Liver (tissue), 9 donors: ENCODE data around the gene PPP2R5C. TPM values are rescaled to one million over a fixed set of nuclear protein-coding genes. Genes with fewer than 3 reads are reported as not detected.

ENCODE experiments used
- DNase-seq: peaks from one replicate; pipeline ENCODE4 v3.0.0-alpha.2; 2017; ENCODE audit warnings: low spot score
- H3K27ac ChIP-seq, 2 donors: one replicate each; pipeline ENCODE4 v1.7.0; 2013; ENCODE audit warnings: inconsistent platforms in 2 of 2, low read length in 2 of 2, control low read depth in 1 of 2, low read depth in 1 of 2, mild to moderate bottlenecking in 1 of 2
- H3K27me3 ChIP-seq, 4 donors: one replicate each; pipeline versions ENCODE4 v1.6.1 to v1.7.0; 2013; ENCODE audit warnings: low read length in 3 of 4, inconsistent platforms in 1 of 4, mild to moderate bottlenecking in 1 of 4, moderate library complexity in 1 of 4; ENCODE audit not compliant: control insufficient read depth in 4 of 4, insufficient read depth in 4 of 4
- H3K36me3 ChIP-seq, 4 donors: one replicate each; pipeline versions ENCODE4 v1.6.1 to v1.7.0; 2013; ENCODE audit warnings: low read length in 3 of 4, mild to moderate bottlenecking in 3 of 4, low read depth in 1 of 4, moderate library complexity in 1 of 4; ENCODE audit not compliant: control insufficient read depth in 4 of 4, insufficient read depth in 3 of 4
- H3K4me1 ChIP-seq, 4 donors: one replicate each; pipeline versions ENCODE4 v1.6.1 to v1.7.0; 2013; ENCODE audit warnings: low read length in 3 of 4, mild to moderate bottlenecking in 3 of 4, moderate library complexity in 1 of 4; ENCODE audit not compliant: control insufficient read depth in 4 of 4, insufficient read depth in 4 of 4
- H3K4me3 ChIP-seq, 3 donors: one replicate each; pipeline versions ENCODE4 v1.6.1 to v1.7.0; 2013; ENCODE audit warnings: low read length in 3 of 3, control low read depth in 1 of 3, low read depth in 1 of 3, mild to moderate bottlenecking in 1 of 3
- H3K9ac ChIP-seq, 2 donors: one replicate each; pipeline ENCODE4 v1.7.0; 2013; ENCODE audit warnings: low read length in 2 of 2, mild to moderate bottlenecking in 2 of 2, moderate library complexity in 2 of 2, control low read depth in 1 of 2, low read depth in 1 of 2
- H3K9me3 ChIP-seq, 4 donors: one replicate each; pipeline versions ENCODE4 v1.6.1 to v1.7.0; 2013; ENCODE audit warnings: low read length in 3 of 4; ENCODE audit not compliant: control insufficient read depth in 4 of 4
- ATF3 ChIP-seq: IDR thresholded peaks from 2 replicates; pipeline ENCODE4 v1.6.1; 2016; ENCODE audit warnings: antibody characterized with exemption
- EGR1 ChIP-seq, 2 donors: IDR thresholded peaks; 2 replicates each; pipeline ENCODE4 v1.6.1; 2016 to 2018; ENCODE audit warnings: antibody characterized with exemption in 2 of 2, low read depth in 2 of 2
- FOXA1 ChIP-seq: IDR thresholded peaks from 2 replicates; pipeline ENCODE4 v1.6.1; 2016; ENCODE audit warnings: antibody characterized with exemption
- FOXA2 ChIP-seq: IDR thresholded peaks from 2 replicates; pipeline ENCODE4 v1.6.1; 2016; ENCODE audit warnings: antibody characterized with exemption
- GABPA ChIP-seq, 2 donors: IDR thresholded peaks in 1 of 2; conservative IDR thresholded peaks in 1 of 2; 2 replicates each; pipeline ENCODE4 v1.6.1; 2016; ENCODE audit warnings: antibody characterized with exemption in 2 of 2, mild to moderate bottlenecking in 1 of 2, moderate library complexity in 1 of 2
- HNF4A ChIP-seq, 2 donors: conservative IDR thresholded peaks; 2 replicates each; pipeline ENCODE4 v1.6.1; 2016; ENCODE audit warnings: antibody characterized with exemption in 2 of 2, mild to moderate bottlenecking in 2 of 2
- HNF4G ChIP-seq: IDR thresholded peaks from 2 replicates; pipeline ENCODE4 v1.6.1; 2016; ENCODE audit warnings: antibody characterized with exemption
- JUND ChIP-seq, 2 donors: IDR thresholded peaks; 2 replicates each; pipeline ENCODE4 v1.6.1; 2016; ENCODE audit warnings: antibody characterized with exemption in 2 of 2
- MAX ChIP-seq: IDR thresholded peaks from 2 replicates; pipeline ENCODE4 v1.6.1; 2016; ENCODE audit warnings: antibody characterized with exemption
- NR2F2 ChIP-seq: IDR thresholded peaks from 2 replicates; pipeline ENCODE4 v1.6.1; 2016; ENCODE audit warnings: antibody characterized with exemption
- REST ChIP-seq: IDR thresholded peaks from 2 replicates; pipeline ENCODE4 v1.6.1; 2016; ENCODE audit warnings: antibody characterized with exemption, mild to moderate bottlenecking
- TAF1 ChIP-seq: conservative IDR thresholded peaks from 2 replicates; pipeline ENCODE4 v1.6.1; 2016; ENCODE audit warnings: antibody characterized with exemption, mild to moderate bottlenecking
- ZBTB33 ChIP-seq: IDR thresholded peaks from 2 replicates; pipeline ENCODE4 v1.6.1; 2016; ENCODE audit warnings: antibody characterized with exemption
- WGBS: extraction: QIAGEN DNeasy Blood & Tissue Kit; methylation state at CpG from one replicate; pipeline ENCODE4 v1.1.7; 2013; 5-methylcytosine and 5-hydroxymethylcytosine counted together
- polyA plus RNA-seq, 2 donors: library from polyadenylated mRNA; stranded (reverse) in 1 of 2; unstranded in 1 of 2; fragments of 200-250 nt in 1 of 2; fragments of >200 nt in 1 of 2; fragmentation: Nextera tagmentation in 1 of 2; extraction: Ambion mirVana in 1 of 2; gene quantifications; one replicate each; pipeline versions ENCODE4 v1.2.1 to v1.2.3, GENCODE V29; 2013 to 2015
- total RNA-seq, 2 donors: library from RNA; depleted of rRNA; stranded (reverse); fragments of >200 nt; gene quantifications; one replicate each; pipeline ENCODE4 v1.2.3, GENCODE V29; 2014
- donor health status: healthy.
- donor health status: healthy.
- donor health status: healthy.
- donor health status: healthy.
- donor health status: healthy.

Gene PPP2R5C
- total and polyA plus RNA-seq, 4 donors, result 33.5 to 52.3 (median 43.9) TPM

GRCh38 chr14:101783260-101784016, 21.9 kb downstream of the PPP2R5C start:
- Histone ChIP-seq H3K27ac (no peak overlapping the region), H3K9me3 (no peaks in the 10 kb centered on the region), H3K36me3 (no peaks in the 10 kb centered on the region), H3K27me3 (peaks cover 0 to 2% (median 0%) of the 10 kb centered on the region in 4 donors), H3K9ac (no peak overlapping the region), H3K4me1 (peaks cover 3 to 9% (median 5%) of the 10 kb centered on the region in 4 donors), H3K4me3 (no peak overlapping the region)
- WGBS, result 92% methylated on average over 12 of the region's 12 CpGs
- no peak for TF ChIP-seq FOXA1
- no peak for DNase-seq

- Histone ChIP-seq H3K27ac (no peak overlapping the region), H3K4me3 (no peak overlapping the region), H3K9me3 (no peaks in the 10 kb centered on the region), H3K27me3 (peaks cover 0 to 2% (median 0%) of the 10 kb centered on the region in 4 donors), H3K4me1 (peaks cover 3 to 9% (median 5%) of the 10 kb centered on the region in 4 donors), H3K36me3 (no peaks in the 10 kb centered on the region), H3K9ac (no peak overlapping the region)
- DNase-seq, result no peak
- WGBS, result 90% methylated on average over 6 of the region's 6 CpGs
- TF ChIP-seq EGR1 (IDR thresholded peaks at IDR 0.05; ENCODE audit: low read depth in 2 of 2), result no peak
- TF ChIP-seq GABPA (IDR thresholded peaks at IDR 0.05 in 1 of 2, conservative IDR thresholded peaks at IDR 0.05 in 1 of 2), result no peak
- TF ChIP-seq HNF4A (conservative IDR thresholded peaks at IDR 0.05), result no peak
- TF ChIP-seq REST, result no peak
- no peak for TF ChIP-seq ATF3
- TF ChIP-seq TAF1, result no peak
- no peak for TF ChIP-seq FOXA1
- TF ChIP-seq MAX, result no peak
- TF ChIP-seq NR2F2, result no peak
- TF ChIP-seq JUND (IDR thresholded peaks at IDR 0.05), result no peak
- no peak for TF ChIP-seq HNF4G
- TF ChIP-seq ZBTB33, result no peak
- no peak for TF ChIP-seq FOXA2
Observed at GRCh38 chr14:101784631-101785030, 23.1 kb downstream of the PPP2R5C start.
